Mesothelial cell of epicardium (in vitro differentiated cells): ENCODE results near the gene PFKFB3. TPM values are rescaled to one million over a fixed set of nuclear protein-coding genes. Genes with fewer than 3 reads are reported as not detected.
"Not testable (repeated sequence)": the region's sequence is repeated elsewhere in the genome, so short reads cannot be mapped to it uniquely, and the experiment has no call there.

Source experiments
- DNase-seq, 2 experiments: peaks; one replicate each; pipeline ENCODE4 v3.0.0; 2021; ENCODE audit warnings: low spot score in 2 of 2; ENCODE audit not compliant: unreplicated experiment in 2 of 2
- H3K27ac Mint-ChIP-seq: 2 replicates; pipeline ENCODE4 v1.8.0; 2021; ENCODE audit warnings: mixed read lengths
- H3K27me3 Mint-ChIP-seq: 2 replicates; pipeline ENCODE4 v1.8.0; 2021; ENCODE audit warnings: low read depth, mixed read lengths
- H3K36me3 Mint-ChIP-seq: 2 replicates; pipeline ENCODE4 v1.8.0; 2021; ENCODE audit warnings: mixed read lengths
- H3K4me1 Mint-ChIP-seq: 2 replicates; pipeline ENCODE4 v1.8.0; 2021; ENCODE audit warnings: mixed read lengths
- H3K4me3 Mint-ChIP-seq: 2 replicates; pipeline ENCODE4 v1.8.0; 2021; ENCODE audit warnings: mild to moderate bottlenecking, moderate library complexity, mixed read lengths
- H3K9me3 Mint-ChIP-seq: 2 replicates; pipeline ENCODE4 v1.8.0; 2021; ENCODE audit warnings: mixed read lengths
- total RNA-seq: library from RNA; stranded (reverse); gene quantifications from 3 replicates; pipeline ENCODE4 v1.2.1, GENCODE V29; 2021
- TF ChIP-seq, protein P1 (sequence below): fragments of 200-600 bp; sonication (generic); IDR thresholded peaks from one replicate; pipeline ENCODE4 v1.5.0; 2021; ENCODE audit warnings: antibody characterized with exemption; ENCODE audit not compliant: unreplicated experiment

The PFKFB3 gene
- total RNA-seq, 1 donor from 2014 or later: 51.5 TPM

DNA sequence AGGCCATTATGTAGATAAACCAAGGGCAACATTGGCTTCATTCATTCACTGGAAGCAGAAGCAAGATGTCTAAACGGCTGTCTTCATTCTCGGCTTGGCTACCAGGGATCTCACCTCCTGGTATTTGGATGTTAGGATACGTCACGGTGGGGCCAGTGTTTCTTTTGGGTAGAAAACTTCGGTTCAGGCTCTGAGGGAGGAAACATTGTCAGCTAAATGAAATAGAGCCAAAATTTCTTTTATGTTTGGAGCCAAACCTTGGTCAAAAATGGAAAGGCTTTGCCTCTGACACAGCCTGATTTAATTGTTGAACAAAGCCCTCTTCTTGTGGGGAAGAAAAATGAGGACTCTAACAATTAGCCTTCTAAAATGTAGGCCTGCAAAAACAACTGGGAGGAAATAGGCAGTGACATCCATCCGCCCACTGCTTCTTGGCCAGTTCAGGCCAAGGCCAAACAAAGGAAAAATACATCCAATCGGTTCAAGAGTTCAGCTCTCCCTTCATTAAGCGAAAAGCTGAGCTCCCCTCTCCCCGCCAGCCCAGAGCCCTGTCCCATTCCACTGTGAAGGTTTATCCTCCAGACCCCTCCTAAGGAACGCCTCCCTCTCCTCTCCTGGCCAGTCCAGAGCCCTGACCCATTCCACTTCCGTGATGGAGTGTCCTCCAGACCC is 44.4 kb downstream of the PFKFB3 start:
- Mint-ChIP-seq H3K36me3 (no peaks in the 10 kb centered on the region), H3K27me3 (no peaks in the 10 kb centered on the region), H3K9me3 (no peaks in the 10 kb centered on the region), H3K27ac (no peak overlapping the region), H3K4me1 (no peaks in the 10 kb centered on the region), H3K4me3 (no peak overlapping the region)
- TF ChIP-seq, protein P1, sequence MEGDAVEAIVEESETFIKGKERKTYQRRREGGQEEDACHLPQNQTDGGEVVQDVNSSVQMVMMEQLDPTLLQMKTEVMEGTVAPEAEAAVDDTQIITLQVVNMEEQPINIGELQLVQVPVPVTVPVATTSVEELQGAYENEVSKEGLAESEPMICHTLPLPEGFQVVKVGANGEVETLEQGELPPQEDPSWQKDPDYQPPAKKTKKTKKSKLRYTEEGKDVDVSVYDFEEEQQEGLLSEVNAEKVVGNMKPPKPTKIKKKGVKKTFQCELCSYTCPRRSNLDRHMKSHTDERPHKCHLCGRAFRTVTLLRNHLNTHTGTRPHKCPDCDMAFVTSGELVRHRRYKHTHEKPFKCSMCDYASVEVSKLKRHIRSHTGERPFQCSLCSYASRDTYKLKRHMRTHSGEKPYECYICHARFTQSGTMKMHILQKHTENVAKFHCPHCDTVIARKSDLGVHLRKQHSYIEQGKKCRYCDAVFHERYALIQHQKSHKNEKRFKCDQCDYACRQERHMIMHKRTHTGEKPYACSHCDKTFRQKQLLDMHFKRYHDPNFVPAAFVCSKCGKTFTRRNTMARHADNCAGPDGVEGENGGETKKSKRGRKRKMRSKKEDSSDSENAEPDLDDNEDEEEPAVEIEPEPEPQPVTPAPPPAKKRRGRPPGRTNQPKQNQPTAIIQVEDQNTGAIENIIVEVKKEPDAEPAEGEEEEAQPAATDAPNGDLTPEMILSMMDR: no peak
- DNase-seq: no peak

DNA sequence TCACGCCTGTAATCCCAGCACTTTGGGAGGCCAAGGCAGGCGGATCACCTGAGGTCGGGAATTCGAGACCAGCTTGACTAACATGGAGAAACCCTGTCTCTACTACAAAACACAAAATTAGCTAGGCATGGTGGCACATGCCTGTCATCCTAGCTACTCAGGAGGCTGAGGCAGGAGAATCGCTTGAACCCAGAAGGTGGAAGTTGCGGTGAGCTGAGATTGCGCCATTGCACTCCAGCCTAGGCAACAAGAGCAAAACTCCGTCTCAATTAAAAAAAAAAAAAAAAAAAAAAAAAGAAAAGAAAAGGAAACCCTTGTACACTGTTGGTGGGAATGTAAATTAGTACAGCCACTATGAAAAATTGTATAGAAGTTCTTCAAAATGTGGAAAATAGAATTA is 46.2 kb downstream of the PFKFB3 start:
- DNase-seq, H3K4me3 Mint-ChIP-seq, H3K27ac Mint-ChIP-seq, H3K36me3 Mint-ChIP-seq, H3K9me3 Mint-ChIP-seq, H3K27me3 Mint-ChIP-seq, H3K4me1 Mint-ChIP-seq: not testable (repeated sequence)

DNA sequence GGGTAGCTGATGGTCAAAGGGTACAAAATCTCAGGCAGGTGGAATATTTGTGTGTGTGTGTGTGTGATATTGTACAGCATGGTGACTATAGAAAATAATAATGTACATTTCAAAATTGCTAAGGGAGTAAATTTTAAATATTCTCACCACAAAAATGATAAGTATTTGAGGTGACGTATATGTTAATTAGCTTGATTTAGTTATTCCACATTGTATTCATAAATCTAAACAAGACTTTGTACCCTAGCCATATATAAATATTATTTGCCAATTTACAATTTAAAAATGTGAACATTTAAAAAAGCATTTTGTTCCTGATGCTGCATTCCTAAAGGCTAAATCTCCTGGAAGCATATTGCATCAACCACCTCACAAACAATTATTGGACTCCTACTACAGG is 47.0 kb downstream of the PFKFB3 start:
- H3K4me3 Mint-ChIP-seq: no peak overlapping the region
- H3K4me1 Mint-ChIP-seq: no peaks in the 10 kb centered on the region
- H3K27me3 Mint-ChIP-seq: peaks cover 6% of the 10 kb centered on the region
- no peaks in the 10 kb centered on the region for H3K9me3 Mint-ChIP-seq
- TF ChIP-seq, protein P1: no peak
- DNase-seq: no peak
- no peaks in the 10 kb centered on the region for H3K36me3 Mint-ChIP-seq
- no peak overlapping the region for H3K27ac Mint-ChIP-seq

DNA sequence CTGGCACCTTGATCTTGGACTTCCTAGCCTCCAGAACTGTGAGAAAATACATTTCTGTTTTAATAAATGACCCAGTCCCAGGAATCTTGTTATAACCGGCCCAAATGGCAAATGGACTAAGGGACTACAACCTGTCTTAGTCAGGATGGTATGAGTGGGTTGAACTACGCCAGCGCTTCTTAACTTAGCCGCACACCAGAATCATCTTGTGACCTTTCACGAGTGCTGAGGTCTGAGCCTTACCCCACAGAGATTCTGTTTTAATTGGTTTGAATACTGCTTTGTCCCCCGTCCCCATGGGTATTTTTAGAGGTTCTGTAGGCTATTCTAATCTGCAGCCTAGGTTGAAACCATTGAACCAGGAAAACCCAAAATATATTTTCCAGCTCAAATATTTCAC is 48.0 kb downstream of the PFKFB3 start:
- Mint-ChIP-seq H3K9me3 (no peaks in the 10 kb centered on the region), H3K27ac (no peak overlapping the region), H3K27me3 (peaks cover 14% of the 10 kb centered on the region), H3K4me1 (no peaks in the 10 kb centered on the region), H3K36me3 (no peaks in the 10 kb centered on the region), H3K4me3 (no peak overlapping the region)
- TF ChIP-seq, protein P1: no peak
- DNase-seq: no peak

DNA sequence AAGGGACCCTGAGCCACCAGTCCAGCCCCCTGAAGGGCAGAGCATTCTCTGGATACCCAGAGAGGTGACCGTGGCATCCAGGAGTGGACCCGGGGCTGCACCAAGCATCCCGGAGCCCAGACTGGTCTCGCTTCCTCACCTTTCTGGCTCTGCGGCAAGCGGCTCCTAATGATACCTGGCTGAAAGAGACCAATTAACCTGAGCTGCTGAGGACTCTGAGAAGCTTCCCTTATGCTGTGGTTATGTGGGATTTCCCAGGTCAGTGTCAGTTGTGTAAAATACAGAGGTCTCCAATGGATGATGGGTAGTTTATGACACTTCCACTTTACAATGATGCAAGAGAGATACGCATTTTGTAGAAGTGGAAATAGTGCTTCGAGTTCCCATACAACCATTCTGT is 51.5 kb downstream of the PFKFB3 start:
- no peaks in the 10 kb centered on the region for H3K4me1 Mint-ChIP-seq
- peaks cover 36% of the 10 kb centered on the region for H3K27me3 Mint-ChIP-seq

DNA sequence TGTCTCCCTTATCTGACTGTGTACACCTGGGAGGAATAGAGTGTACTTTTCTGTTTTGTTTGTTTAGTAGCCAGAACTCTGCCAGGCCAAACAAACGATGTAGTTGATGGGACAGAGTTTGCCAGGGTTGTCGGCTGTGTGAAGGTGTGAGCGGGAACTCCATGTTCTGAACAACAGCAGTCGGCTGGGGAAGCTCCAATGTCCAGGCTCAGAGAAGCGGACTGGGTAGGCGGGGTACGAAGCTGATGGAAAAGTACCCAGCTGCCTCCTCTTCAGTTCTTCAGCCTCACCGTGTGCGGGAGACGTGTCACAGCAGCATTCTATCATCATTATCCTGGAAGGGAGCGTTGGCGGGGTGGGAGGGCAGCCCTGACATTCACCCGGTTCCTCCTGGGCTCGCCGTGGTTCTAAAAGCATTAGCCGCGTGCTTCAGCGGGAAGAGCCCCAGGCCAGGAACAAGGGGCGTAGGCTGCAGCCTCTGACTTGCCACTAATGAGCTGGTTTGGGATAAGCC is 52.9 kb downstream of the PFKFB3 start:
- Mint-ChIP-seq H3K27me3 (peaks cover 36% of the 10 kb centered on the region), H3K27ac (no peak overlapping the region)
- TF ChIP-seq, protein P1: no peak

More for the DNA sequence above, 51.5 kb downstream of the PFKFB3 start:
- H3K27ac Mint-ChIP-seq: no peak overlapping the region
- H3K4me3 Mint-ChIP-seq: no peak overlapping the region
- no peaks in the 10 kb centered on the region for H3K36me3 Mint-ChIP-seq
- DNase-seq: no peak
- TF ChIP-seq, protein P1: no peak
- peaks cover 3% of the 10 kb centered on the region for H3K9me3 Mint-ChIP-seq

More for the DNA sequence above, 52.9 kb downstream of the PFKFB3 start:
- Mint-ChIP-seq H3K4me1 (no peaks in the 10 kb centered on the region), H3K36me3 (peaks cover 3% of the 10 kb centered on the region), H3K4me3 (no peak overlapping the region), H3K9me3 (peaks cover 14% of the 10 kb centered on the region)
- no peak for DNase-seq
